ENCODE data around the gene NPC1.
A peak's percentile ranks its signal among the peaks of the same experiment; 100 is the strongest.
"Not testable (repeated sequence)": the region's sequence is repeated elsewhere in the genome, so short reads cannot be mapped to it uniquely, and the experiment has no call there.

Gene NPC1

DNA sequence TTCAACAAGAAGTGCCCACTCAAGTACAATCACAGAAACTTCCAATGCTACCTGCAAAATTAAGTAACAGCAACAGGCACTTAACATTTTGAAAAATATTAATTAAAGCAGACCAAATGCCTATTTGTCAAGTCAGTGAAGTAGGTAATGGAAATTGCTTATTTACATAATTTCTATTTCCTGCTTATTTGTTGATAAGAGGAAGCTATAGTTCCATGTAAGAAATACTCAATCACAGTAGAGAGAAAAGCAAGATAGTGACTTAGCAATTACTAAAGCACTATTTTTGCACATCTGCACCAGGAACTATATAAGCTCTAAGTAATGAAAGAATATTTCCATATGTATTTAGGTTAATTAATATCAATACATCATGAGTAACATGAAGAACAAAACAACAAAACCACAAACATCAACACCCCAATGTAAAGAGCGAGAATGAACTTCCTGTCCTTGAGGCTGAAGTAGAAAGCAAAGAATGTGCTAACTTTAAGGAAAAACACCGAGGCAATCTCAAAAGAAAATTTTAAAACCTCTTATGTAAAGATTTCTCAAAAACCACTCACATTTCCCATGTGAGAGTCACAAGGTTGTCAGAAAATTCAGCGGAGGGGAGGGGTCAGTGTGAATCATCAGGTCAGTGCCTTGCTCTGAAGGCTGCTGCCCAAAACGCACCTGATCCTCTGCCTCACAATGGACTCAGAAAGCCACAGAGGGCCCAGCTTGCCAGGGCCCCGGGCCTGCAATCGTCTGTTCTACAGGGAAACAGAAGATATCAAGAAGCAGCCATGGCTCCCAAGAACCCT lies 12.5 kb downstream of the NPC1 start:
- peaks cover 46% of the 10 kb centered on the region for H3K4me1 Mint-ChIP-seq (ENCODE audit: low read depth)
- no peaks in the 10 kb centered on the region for H3K9me3 Mint-ChIP-seq
- no peaks in the 10 kb centered on the region for H3K27me3 Mint-ChIP-seq (ENCODE audit: low read depth)
- H3K4me3 Mint-ChIP-seq = peak overlapping the region; percentile 57
- peak overlapping the region; percentile 86 for H3K27ac Mint-ChIP-seq
- H3K36me3 Mint-ChIP-seq (ENCODE audit: low read depth) = peaks cover 47% of the 10 kb centered on the region

DNA sequence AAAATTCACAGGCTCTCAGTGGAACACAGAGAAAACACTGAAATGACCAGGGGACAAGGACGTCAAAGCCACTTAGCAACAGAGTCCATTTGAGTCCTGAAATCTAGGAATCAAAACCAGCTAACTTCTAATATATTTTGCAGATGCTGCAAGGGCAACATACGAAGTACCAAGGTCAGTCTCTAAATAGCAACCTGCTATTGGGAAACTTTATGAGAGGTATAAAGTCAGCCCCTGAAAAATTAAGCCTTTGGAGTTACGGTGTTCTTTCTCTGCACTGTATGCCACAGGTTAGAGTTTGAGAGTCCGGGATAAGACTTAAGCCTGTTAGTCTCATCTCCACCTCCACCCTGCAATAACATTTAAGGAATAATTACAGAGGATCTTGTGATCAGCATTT lies 13.3 kb downstream of the NPC1 start:
- Mint-ChIP-seq H3K36me3 (ENCODE audit: low read depth) (peaks cover 52% of the 10 kb centered on the region), H3K27me3 (ENCODE audit: low read depth) (no peaks in the 10 kb centered on the region), H3K27ac (peak overlapping the region; percentile 86), H3K9me3 (no peaks in the 10 kb centered on the region), H3K4me3 (peak overlapping the region; percentile 57), H3K4me1 (ENCODE audit: low read depth) (peaks cover 43% of the 10 kb centered on the region)

DNA sequence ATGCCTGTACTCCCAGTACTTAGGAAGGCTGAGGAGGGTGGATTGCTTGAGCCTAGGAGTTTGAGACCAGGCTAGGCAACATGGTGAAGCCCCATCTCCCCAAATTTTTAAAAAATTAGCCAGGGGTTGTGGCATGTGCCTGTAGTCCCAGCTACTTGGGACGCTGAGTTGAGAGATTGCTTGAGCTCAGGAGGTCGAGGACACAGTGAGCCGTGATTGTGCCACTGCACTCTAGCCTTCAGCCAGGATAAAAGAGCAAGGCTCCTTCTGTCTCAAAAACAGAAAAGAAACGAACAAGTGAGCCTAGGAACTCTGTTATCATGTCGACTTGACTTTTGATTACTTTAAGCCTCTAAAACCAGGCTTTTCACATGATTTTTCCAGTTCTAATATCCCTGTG lies 13.7 kb downstream of the NPC1 start:
- peaks cover 43% of the 10 kb centered on the region for H3K4me1 Mint-ChIP-seq (ENCODE audit: low read depth)
- no peaks in the 10 kb centered on the region for H3K27me3 Mint-ChIP-seq (ENCODE audit: low read depth)
- H3K27ac Mint-ChIP-seq = peak overlapping the region; percentile 55
- H3K4me3 Mint-ChIP-seq = no peak overlapping the region
- H3K36me3 Mint-ChIP-seq (ENCODE audit: low read depth) = peaks cover 53% of the 10 kb centered on the region
- H3K9me3 Mint-ChIP-seq = no peaks in the 10 kb centered on the region

DNA sequence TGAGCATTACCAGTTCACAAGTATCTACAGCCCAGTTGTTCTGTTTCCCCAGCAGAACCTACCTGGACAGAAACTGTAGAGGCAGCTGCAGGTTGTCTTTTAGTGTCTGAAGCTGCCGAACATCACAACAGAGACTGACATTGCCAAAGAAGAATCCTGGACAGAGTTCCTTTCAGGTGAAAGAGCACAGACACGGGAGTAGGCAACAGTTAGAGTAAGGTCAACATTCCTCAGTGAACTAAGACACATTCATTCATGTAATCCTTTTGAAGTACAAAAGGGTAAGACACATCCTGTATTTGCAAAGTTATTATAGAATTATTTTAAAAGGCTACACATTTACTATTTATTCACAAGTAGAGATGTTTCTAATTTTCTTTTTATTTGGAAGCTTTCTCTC lies 14.3 kb downstream of the NPC1 start:
- Mint-ChIP-seq H3K36me3 (ENCODE audit: low read depth) (peaks cover 58% of the 10 kb centered on the region), H3K9me3 (no peaks in the 10 kb centered on the region), H3K27ac (peak overlapping the region; percentile 55), H3K27me3 (ENCODE audit: low read depth) (no peaks in the 10 kb centered on the region), H3K4me1 (ENCODE audit: low read depth) (peaks cover 43% of the 10 kb centered on the region), H3K4me3 (no peak overlapping the region)

DNA sequence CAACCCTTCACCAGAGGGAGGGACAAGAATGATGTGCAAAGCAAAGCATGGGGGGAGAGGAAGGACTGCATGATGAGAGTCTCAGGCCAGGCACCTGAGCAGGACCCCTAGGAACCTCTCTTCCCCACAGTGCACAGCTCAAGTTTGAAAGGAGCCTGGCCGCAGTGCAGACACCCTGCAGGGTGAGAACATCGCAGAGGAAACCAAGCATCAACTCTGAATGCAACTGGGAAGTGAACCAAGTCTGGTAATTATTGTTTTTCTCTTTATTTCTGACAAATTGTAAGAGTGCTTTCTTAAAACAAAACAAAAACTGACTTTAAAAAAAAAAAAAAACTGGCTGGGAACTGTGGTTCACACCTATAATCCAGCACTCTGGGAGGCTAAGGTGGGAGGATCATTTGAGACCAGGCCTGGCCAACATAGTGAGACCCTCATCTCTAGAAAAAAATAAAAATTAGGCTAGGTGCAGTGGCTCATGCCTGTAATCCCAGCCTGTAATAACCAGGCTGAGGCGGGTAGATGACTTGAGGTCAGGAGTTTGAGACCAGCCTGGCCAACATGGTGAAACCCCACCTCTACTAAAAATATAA lies 15.3 kb downstream of the NPC1 start:
- Mint-ChIP-seq H3K9me3 (no peaks in the 10 kb centered on the region), H3K4me1 (ENCODE audit: low read depth) (peaks cover 39% of the 10 kb centered on the region), H3K36me3 (ENCODE audit: low read depth) (peaks cover 58% of the 10 kb centered on the region), H3K4me3 (no peak overlapping the region), H3K27me3 (ENCODE audit: low read depth) (no peaks in the 10 kb centered on the region), H3K27ac (peak overlapping the region; percentile 42)

DNA sequence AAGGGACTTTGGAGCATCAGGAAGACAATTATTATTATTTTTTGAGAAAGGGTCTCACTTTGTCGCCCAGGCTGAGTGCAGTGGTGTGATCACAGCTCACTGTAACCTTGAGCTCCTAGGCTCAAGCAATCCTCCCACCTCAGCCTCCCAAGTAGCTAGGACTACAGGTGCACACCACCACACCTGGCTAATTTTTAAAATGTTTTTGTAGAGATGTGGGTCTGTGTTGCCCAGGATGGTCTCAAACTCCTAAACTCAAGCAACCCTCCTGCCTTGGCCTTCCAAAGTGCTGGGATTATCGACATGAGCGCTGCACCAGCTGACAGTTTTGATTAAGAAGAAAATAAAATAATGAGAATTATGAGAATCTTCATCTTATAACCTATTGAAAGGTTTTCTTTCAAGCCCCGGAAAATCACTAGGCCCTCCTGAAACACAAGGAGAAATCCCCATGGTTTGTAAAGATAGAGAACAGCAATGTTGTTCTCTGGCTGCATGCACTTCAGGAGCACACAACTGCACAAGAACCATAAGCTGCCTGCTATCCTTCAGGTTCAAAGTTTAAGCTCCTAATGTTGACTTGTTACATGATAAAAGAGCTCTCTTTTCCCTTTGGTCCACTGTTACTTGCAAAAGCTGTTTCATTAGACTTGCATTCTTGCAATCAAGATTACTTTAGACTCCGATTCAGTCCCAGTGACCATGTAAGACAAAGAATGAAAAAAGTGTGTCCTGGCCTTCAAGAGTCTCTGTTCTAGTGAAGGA lies 16.8 kb downstream of the NPC1 start:
- Mint-ChIP-seq H3K36me3 (ENCODE audit: low read depth) (peaks cover 59% of the 10 kb centered on the region), H3K27me3 (ENCODE audit: low read depth) (no peaks in the 10 kb centered on the region), H3K4me3 (no peak overlapping the region), H3K9me3 (no peaks in the 10 kb centered on the region), H3K27ac (peak overlapping the region; percentile 11), H3K4me1 (ENCODE audit: low read depth) (peaks cover 28% of the 10 kb centered on the region)

DNA sequence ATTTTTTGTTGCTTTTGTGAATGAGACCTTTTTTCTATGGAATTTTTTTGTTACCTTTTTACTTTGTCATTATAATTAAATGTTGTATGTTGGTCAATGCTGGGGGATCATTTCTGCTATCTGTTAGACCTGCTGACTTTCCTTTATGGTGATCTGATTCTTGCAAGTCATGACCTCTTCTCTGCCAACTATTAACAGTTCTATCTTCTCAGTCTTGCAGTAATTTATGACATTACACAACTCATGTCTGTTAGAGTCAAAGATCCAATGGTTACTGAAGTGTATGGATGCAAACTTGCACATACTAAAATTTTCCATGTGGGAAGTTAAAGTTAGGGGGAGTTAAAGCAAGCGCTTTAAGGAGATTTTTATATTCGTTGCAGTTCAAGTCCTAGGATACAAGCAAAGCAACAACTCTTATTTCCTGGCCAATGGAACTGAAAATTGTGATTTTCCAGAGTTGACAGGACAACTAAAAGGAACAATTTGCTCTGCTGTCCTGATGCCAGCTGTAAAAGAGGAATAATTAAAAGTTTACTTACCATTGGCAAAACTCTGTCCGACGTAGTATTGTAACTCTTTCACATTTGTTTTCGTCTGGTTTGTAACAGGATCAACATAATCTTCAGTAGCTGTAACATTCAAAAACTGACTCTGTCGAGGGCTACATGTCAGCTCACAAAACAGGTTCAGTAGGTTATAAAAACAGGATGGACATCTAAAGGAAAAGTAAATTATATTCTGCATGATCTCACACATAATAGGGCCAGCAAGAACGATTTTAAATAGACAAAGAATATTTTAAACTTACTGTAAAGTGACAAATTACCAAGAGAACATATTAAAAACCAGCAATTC lies 17.8 kb downstream of the NPC1 start:
- peaks cover 22% of the 10 kb centered on the region for H3K4me1 Mint-ChIP-seq (ENCODE audit: low read depth)
- no peaks in the 10 kb centered on the region for H3K9me3 Mint-ChIP-seq
- H3K27me3 Mint-ChIP-seq (ENCODE audit: low read depth) = no peaks in the 10 kb centered on the region
- no peak overlapping the region for H3K27ac Mint-ChIP-seq
- H3K4me3 Mint-ChIP-seq = no peak overlapping the region
- peaks cover 56% of the 10 kb centered on the region for H3K36me3 Mint-ChIP-seq (ENCODE audit: low read depth)

DNA sequence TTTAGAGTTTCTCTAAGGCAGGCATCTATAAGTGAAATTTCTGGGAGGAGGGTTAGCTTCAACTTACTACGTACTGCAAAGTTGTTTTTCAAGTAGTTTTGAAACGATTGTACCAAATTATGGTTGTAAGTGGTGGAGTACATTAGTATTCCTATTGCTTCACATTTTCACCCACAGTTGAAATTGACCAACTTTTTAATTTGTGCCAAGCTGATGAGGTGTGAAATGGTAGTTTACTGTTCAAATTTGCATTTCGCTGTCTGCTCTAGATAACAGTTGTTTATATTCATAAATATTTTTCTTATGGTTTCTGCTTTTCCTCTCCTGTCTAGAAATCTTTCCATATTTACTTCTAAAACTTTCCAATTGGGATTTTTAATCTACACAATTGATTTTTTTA lies 18.6 kb downstream of the NPC1 start:
- H3K4me3 Mint-ChIP-seq = no peak overlapping the region
- peaks cover 60% of the 10 kb centered on the region for H3K36me3 Mint-ChIP-seq (ENCODE audit: low read depth)
- no peak overlapping the region for H3K27ac Mint-ChIP-seq
- peaks cover 20% of the 10 kb centered on the region for H3K4me1 Mint-ChIP-seq (ENCODE audit: low read depth)
- no peaks in the 10 kb centered on the region for H3K27me3 Mint-ChIP-seq (ENCODE audit: low read depth)
- no peaks in the 10 kb centered on the region for H3K9me3 Mint-ChIP-seq

DNA sequence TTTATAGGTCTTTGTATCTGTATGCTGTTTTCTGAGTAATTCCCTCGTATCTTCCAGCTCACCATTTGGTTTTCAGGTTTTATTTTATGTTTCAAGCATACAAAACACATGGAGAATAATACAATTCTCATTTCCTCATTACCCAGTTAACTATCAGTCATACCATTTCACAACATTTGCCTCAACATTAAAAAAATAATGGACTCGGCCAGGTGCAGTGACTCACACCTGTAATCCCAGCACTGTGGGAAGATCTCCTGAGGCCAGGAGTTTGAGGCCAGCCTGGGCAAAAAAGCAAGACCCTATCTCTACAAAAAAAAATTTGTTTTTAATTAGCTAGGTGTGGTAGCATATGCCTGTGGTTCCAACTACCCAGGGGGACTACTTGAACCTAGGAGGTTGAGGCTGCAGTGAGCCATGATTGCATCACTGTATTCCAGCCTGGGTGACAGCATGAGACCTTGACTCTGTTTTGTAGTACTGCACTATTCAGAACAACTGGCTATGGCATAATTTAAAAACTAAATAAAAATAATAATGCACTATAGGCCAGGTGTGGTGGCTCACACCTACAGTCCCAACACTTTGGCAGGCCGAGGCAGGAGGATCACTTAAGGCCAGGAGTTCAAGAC lies 20.3 kb downstream of the NPC1 start:
- no peak overlapping the region for H3K27ac Mint-ChIP-seq
- H3K4me3 Mint-ChIP-seq = no peak overlapping the region
- H3K36me3 Mint-ChIP-seq (ENCODE audit: low read depth) = peaks cover 63% of the 10 kb centered on the region
- H3K27me3 Mint-ChIP-seq (ENCODE audit: low read depth) = no peaks in the 10 kb centered on the region
- H3K9me3 Mint-ChIP-seq = no peaks in the 10 kb centered on the region
- peaks cover 14% of the 10 kb centered on the region for H3K4me1 Mint-ChIP-seq (ENCODE audit: low read depth)

DNA sequence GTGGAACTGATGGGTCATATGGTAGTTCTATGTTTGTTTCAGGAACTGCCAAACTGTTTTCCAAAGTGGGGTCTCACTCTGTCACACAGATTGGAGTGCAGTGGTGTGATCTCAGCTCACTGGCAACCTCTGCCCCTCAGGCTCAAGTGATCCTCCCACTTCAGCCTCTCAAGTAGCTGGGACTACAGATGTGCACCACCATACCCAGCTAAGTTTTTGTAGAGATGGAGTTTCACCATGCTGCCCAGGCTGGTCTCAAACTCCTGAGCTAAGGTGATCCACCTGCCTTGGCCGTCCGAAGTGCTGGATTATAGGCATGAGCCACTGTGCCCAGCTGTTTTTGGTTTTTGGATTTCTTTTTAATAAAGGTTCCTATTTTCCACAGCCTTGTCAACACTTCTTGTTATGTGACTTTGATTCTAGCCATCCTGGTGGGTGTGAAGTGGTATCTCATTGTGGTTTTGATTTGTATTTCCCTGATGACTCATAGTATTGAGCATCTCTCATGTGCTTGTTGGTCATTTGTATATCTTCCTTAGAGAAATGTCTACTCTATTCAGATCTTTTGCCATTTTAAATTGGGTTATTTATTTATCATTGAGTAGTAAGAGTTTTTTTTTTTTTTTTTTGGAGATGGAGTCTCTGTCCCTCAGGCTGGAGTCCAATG lies 22.8 kb downstream of the NPC1 start:
- no peak overlapping the region for H3K4me3 Mint-ChIP-seq
- peak overlapping the region; percentile 29 for H3K27ac Mint-ChIP-seq
- H3K27me3 Mint-ChIP-seq (ENCODE audit: low read depth) = no peaks in the 10 kb centered on the region
- peaks cover 7% of the 10 kb centered on the region for H3K4me1 Mint-ChIP-seq (ENCODE audit: low read depth)
- no peaks in the 10 kb centered on the region for H3K9me3 Mint-ChIP-seq
- H3K36me3 Mint-ChIP-seq (ENCODE audit: low read depth) = peaks cover 55% of the 10 kb centered on the region

DNA sequence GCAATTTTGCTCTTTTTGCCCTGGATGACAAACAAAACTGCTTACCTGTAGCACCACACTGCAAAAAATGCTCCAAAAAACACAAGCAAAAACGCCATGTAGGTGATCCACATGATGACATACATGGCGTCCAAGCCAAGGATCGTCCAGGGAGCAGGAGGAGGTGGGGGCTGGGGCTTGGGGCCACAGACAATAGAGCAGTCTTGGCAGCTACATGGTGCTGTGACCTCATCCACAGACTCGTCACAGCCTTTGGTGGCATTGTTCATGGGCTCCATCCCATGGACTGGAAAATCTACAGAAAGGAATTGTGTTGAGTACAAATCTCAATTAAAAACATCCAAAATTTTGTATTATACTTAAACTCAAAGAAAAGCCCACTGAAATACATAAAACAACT lies 26.1 kb downstream of the NPC1 start:
- H3K27me3 Mint-ChIP-seq (ENCODE audit: low read depth) = no peaks in the 10 kb centered on the region
- H3K4me3 Mint-ChIP-seq = no peak overlapping the region
- peaks cover 52% of the 10 kb centered on the region for H3K36me3 Mint-ChIP-seq (ENCODE audit: low read depth)
- H3K27ac Mint-ChIP-seq = no peak overlapping the region
- peaks cover 12% of the 10 kb centered on the region for H3K4me1 Mint-ChIP-seq (ENCODE audit: low read depth)
- no peaks in the 10 kb centered on the region for H3K9me3 Mint-ChIP-seq

DNA sequence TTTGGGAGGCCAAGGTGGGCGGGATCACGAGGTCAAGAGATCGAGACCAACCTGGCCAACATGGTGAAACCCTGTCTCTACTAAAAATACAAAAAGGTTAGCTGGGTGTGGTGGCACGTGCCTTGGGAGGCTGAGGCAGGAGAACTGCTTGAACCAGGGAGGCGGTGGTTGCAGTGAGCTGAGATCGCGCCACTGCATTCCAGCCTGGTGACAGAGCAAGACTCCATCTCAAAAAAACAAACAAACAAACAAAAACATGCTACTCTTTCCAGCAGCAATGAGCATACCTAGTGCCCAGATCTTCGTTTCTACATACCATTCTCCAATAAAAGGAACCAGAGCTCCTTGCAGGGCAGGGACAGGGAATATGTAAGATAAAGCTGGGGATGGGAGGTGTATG lies 28.8 kb downstream of the NPC1 start:
- H3K4me3 Mint-ChIP-seq; H3K9me3 Mint-ChIP-seq; H3K27ac Mint-ChIP-seq; H3K27me3 Mint-ChIP-seq (ENCODE audit: low read depth): not testable (repeated sequence)
- H3K36me3 Mint-ChIP-seq (ENCODE audit: low read depth) = peaks cover 57% of the 10 kb centered on the region
- peaks cover 11% of the 10 kb centered on the region for H3K4me1 Mint-ChIP-seq (ENCODE audit: low read depth)

DNA sequence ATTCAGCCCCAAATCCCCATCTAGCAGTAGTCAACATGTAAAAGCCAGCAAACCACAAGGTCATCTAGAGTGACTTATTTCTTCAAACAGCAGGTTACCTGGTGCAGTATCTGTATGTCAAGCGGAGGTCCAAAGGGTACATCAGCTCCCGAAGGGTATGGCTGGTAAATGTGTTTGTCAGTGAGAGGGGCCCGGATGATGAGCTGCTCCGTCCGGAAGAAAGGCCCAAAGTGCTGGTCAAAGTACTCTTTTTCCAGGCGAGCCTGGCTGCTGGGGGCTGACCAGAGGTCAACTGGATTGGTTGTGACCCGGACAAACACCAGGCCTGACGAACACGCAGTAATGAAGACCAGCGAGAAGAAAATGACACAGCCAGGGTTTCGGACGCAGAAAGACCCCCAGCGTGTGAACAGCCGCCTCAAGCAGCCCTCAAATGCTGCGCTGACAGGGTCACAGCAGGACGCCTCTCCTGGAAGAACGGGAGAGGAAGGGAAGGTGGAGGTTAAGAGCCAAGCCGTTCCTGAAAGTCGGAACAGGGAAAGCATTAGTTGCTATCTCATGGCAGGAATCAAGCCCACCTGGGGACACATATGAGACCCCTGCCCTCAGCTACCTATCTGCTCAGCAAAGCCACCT lies 30.0 kb downstream of the NPC1 start:
- Mint-ChIP-seq H3K4me3 (no peak overlapping the region), H3K9me3 (no peaks in the 10 kb centered on the region), H3K36me3 (ENCODE audit: low read depth) (peaks cover 59% of the 10 kb centered on the region), H3K27me3 (ENCODE audit: low read depth) (no peaks in the 10 kb centered on the region), H3K27ac (no peak overlapping the region), H3K4me1 (ENCODE audit: low read depth) (peaks cover 14% of the 10 kb centered on the region)

Data from T-helper 1 cell treated with Interleukin-12 subunit alpha and Interleukin-12 subunit beta and Interleukin-4 antibody, amounts not matched to agents 30 μg/mL and 1 μg/mL, for 36 hours (primary cell).